ENCODE data around the gene CEP131. TPM values are rescaled to one million over a fixed set of nuclear protein-coding genes. Genes with fewer than 3 reads are reported as not detected.

CEP131 gene
- total and polyA plus RNA-seq, 7 donors, result 3.7 to 8.6 (median 4.9) TPM

DNA sequence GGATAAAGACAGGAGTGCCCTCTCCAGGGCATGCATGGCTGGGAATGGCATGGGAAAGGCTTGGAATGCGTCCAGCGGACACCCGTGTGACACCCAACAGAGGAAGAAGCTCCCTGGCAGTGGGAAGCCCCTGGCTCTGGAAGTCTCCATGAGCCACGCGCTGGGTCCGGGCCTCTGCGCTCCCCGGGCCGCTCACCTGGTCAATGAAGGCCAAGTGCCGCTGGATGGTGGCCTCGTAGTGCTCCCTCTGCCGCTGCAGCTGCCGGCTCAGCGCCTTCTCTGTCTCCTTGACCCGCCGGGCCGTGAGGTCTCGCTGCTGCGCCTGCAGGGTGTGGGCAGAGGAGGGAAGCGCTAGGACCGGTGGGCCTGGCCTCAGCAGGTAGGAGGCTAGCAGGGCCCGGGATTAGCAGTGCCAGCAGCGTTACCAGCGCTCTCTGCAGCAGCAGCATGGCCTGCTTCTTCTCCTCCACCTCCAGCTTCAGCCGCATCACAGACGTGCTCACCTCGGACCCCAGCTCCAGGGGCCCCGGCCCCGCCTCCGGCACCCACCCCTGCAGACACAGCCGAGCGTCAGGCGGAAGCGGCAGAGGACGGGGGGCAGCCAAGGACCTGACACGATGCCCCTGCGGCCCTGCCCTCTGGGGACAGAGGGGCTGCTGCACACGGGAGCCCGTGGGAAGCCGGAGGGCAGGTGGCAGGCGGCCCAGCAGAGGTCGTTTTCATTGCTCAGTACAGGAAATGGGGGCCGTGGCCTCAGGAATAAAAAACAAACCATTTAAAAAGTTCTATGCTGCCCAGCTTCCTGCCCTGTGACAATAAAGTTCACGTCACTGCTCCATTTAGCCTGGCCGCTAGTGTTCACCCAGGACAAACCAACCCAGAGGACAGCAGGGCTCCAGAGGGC, 26.0 kb downstream of the CEP131 start:
- WGBS, 3 donors, result 83 to 89% (median 87%) methylated on average over 43 to 45 of the region's 45 CpGs
- no peak for ATAC-seq
- intact Hi-C loops (cut with DNase I), result no loop called here

DNA sequence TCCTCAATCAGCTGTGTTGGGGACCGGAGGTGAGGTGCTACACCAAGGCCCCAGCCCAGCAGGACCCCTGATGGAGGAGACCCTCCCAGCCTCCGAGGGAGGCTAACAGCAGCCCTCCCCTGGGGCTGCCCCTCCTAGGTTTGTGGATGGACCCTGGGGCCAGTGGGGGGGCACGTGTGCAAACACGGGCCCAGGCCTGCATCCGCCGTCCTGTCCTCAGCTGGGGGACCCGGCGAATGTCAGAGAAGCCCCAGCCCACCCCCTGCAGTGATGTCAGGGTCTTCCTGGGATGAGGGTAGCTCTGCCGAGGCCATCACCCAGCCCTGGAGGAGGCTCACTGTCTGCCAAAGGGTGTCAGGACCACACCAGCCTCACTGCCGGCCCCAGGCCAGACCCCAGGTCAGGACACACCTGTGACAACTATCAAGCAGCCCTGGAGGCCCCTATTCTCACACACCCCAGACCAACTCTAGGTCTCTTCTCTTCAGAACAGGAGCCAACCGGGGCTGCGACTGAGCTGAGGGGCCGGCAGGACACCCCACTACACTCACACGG, 26.7 kb downstream of the CEP131 start:
- 88 to 94% (median 92%) methylated on average over 14 of the region's 14 CpGs for WGBS, 3 donors
- no peak for ATAC-seq
- TF ChIP-seq, protein P1, sequence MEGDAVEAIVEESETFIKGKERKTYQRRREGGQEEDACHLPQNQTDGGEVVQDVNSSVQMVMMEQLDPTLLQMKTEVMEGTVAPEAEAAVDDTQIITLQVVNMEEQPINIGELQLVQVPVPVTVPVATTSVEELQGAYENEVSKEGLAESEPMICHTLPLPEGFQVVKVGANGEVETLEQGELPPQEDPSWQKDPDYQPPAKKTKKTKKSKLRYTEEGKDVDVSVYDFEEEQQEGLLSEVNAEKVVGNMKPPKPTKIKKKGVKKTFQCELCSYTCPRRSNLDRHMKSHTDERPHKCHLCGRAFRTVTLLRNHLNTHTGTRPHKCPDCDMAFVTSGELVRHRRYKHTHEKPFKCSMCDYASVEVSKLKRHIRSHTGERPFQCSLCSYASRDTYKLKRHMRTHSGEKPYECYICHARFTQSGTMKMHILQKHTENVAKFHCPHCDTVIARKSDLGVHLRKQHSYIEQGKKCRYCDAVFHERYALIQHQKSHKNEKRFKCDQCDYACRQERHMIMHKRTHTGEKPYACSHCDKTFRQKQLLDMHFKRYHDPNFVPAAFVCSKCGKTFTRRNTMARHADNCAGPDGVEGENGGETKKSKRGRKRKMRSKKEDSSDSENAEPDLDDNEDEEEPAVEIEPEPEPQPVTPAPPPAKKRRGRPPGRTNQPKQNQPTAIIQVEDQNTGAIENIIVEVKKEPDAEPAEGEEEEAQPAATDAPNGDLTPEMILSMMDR (IDR thresholded peaks at IDR 0.05), result no peak
- peaks cover 0 to 3% of the 10 kb centered on the region in 2 donors for H3K36me3 ChIP-seq (ENCODE audit: insufficient read depth in 1 of 2, low read depth in 1 of 2)
- no peaks in the 10 kb centered on the region for H3K4me1 ChIP-seq
- intact Hi-C loops (cut with DNase I), result no loop called here
- H3K27me3 ChIP-seq (ENCODE audit: insufficient read depth in 3 of 3, low read length in 2 of 3), result no peaks in the 10 kb centered on the region
- no peak for DNase-seq
- H3K27ac ChIP-seq, result no peak overlapping the region
- no peak overlapping the region for H3K4me3 ChIP-seq
- H3K9me3 ChIP-seq, result no peaks in the 10 kb centered on the region

More for the DNA sequence above, 26.0 kb downstream of the CEP131 start:
- Histone ChIP-seq H3K27ac (no peak overlapping the region), H3K4me3 (no peak overlapping the region), H3K4me1 (no peaks in the 10 kb centered on the region), H3K27me3 (ENCODE audit: insufficient read depth in 3 of 3, low read length in 2 of 3) (no peaks in the 10 kb centered on the region), H3K9me3 (no peaks in the 10 kb centered on the region), H3K36me3 (ENCODE audit: insufficient read depth in 1 of 2, low read depth in 1 of 2) (peaks cover 0 to 3% of the 10 kb centered on the region in 2 donors)
- DNase-seq, result no peak
- TF ChIP-seq, protein P1 (IDR thresholded peaks at IDR 0.05), result no peak

DNA sequence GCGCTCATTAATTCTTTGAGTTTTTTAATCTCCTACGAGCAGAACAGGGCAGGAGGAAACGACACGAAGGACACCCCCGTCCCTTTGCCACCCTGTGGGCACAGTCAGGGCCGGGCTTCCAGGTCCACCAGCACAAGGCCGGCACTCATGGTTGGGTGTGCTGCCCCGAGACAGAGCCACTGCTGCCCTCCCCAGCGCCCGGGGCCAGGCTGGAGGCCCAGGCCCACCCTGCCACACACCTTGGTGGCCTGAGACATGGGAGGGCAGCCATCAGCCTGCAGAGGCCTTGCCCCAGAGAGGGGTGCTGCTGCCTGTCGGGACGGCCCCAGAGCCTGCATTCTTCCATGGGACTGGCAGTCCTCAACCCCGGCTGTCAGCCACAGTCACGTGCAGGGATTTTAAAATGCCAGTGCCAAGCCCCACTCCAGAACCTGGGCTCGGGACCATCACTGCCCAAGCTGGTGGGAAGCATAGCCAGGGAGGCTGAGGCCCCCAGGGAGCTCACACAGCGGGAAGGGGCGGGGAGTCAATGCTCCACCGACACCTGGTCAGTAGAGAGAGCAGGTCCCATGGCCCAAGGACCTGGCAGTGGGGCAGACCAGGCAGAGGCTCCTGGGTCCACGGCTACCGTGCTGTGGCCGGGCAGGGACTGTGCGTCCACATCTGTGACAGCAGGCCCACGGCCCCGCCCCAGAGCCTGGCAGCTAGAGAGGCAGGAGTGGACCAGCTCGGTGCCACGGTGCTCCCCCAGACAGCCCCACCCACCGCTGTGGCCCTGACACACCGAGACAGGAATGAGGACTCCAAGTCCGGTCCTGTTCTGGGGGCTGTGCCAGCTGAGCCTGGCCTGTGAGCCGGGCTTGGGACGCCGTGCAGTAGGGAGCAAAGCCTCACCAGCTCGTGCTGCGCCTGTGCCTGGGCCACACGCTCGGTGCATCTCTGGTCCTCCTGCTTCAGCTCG, 27.5 kb downstream of the CEP131 start:
- peaks cover 0 to 6% of the 10 kb centered on the region in 2 donors for H3K36me3 ChIP-seq (ENCODE audit: insufficient read depth in 1 of 2, low read depth in 1 of 2)
- intact Hi-C loops (cut with DNase I), result no loop called here
- ATAC-seq (peak in 2 of 4 donors; percentile 13 to 27), DNase-seq (peak in 1 of 2 donors; percentile 53)
- no peak overlapping the region for H3K4me3 ChIP-seq
- H3K27ac ChIP-seq, result no peak overlapping the region
- TF ChIP-seq, protein P1 (IDR thresholded peaks at IDR 0.05), result no peak
- 85 to 88% (median 87%) methylated on average over 37 of the region's 37 CpGs for WGBS, 3 donors
- H3K27me3 ChIP-seq (ENCODE audit: insufficient read depth in 3 of 3, low read length in 2 of 3), result no peaks in the 10 kb centered on the region
- H3K4me1 ChIP-seq, result no peaks in the 10 kb centered on the region
- H3K9me3 ChIP-seq, result no peaks in the 10 kb centered on the region

- H3K36me3 ChIP-seq (ENCODE audit: insufficient read depth in 1 of 2, low read depth in 1 of 2), result peaks cover 0 to 9% of the 10 kb centered on the region in 2 donors
- no peaks in the 10 kb centered on the region for H3K9me3 ChIP-seq
- no peaks in the 10 kb centered on the region for H3K27me3 ChIP-seq (ENCODE audit: insufficient read depth in 3 of 3, low read length in 2 of 3)
- H3K4me3 ChIP-seq, result no peak overlapping the region
- ATAC-seq, result no peak
- TF ChIP-seq, protein P1 (IDR thresholded peaks at IDR 0.05), result no peak
- intact Hi-C loops (cut with DNase I), result no loop called here
- WGBS, 3 donors, result 88 to 95% (median 91%) methylated on average over 21 of the region's 21 CpGs
- no peak overlapping the region for H3K27ac ChIP-seq
- no peaks in the 10 kb centered on the region for H3K4me1 ChIP-seq
- peak in 1 of 2 donors; percentile 56 for DNase-seq
Measured at GRCh38 chr17:81194225-81194760, 28.5 kb downstream of the CEP131 start.
